Small intestine (tissue), 7 donors: ENCODE results near the gene CTPS1. TPM values are rescaled to one million over a fixed set of nuclear protein-coding genes. Genes with fewer than 3 reads are reported as not detected.

Experiments used
- DNase-seq, 2 donors: peaks; one replicate each; pipeline versions ENCODE4 v3.0.0 to v3.0.0-alpha.2; 2013
- FAIRE-seq: peaks from 2 replicates; lab custom pipeline; 2012; peaks lifted over from hg19 to GRCh38; lab: Jason Lieb, UNC
- H3K27ac ChIP-seq, 3 donors: one replicate each; pipeline ENCODE4 v1.5.1; 2013; ENCODE audit warnings: low read length in 2 of 3, mild to moderate bottlenecking in 2 of 3, control low read depth in 1 of 3, inconsistent platforms in 1 of 3, low read depth in 1 of 3, moderate library complexity in 1 of 3
- H3K27me3 ChIP-seq, 3 donors: one replicate each; pipeline ENCODE4 v1.6.1; 2013; ENCODE audit warnings: low read length in 3 of 3, inconsistent platforms in 1 of 3; ENCODE audit not compliant: control insufficient read depth in 3 of 3, insufficient read depth in 3 of 3
- H3K36me3 ChIP-seq, 3 donors: one replicate each; pipeline ENCODE4 v1.6.1; 2013; ENCODE audit warnings: low read length in 3 of 3, inconsistent platforms in 1 of 3, low read depth in 1 of 3, mild to moderate bottlenecking in 1 of 3, moderate library complexity in 1 of 3; ENCODE audit not compliant: control insufficient read depth in 3 of 3, insufficient read depth in 2 of 3
- H3K4me1 ChIP-seq, 3 donors: one replicate each; pipeline ENCODE4 v1.6.1; 2013; ENCODE audit warnings: low read length in 2 of 3, inconsistent platforms in 1 of 3, low read depth in 1 of 3, mild to moderate bottlenecking in 1 of 3, moderate library complexity in 1 of 3; ENCODE audit not compliant: control insufficient read depth in 3 of 3, insufficient read depth in 2 of 3
- H3K4me3 ChIP-seq, 3 donors: one replicate each; pipeline ENCODE4 v1.5.1; 2013; ENCODE audit warnings: low read length in 3 of 3, control low read depth in 1 of 3, inconsistent platforms in 1 of 3, low read depth in 1 of 3, mild to moderate bottlenecking in 1 of 3, moderate library complexity in 1 of 3
- H3K9me3 ChIP-seq, 2 donors: one replicate each; pipeline ENCODE4 v1.6.1; 2013; ENCODE audit warnings: low read depth in 1 of 2, low read length in 1 of 2; ENCODE audit not compliant: control insufficient read depth in 2 of 2, insufficient read depth in 1 of 2
- WGBS, 3 donors: extraction: QIAGEN DNeasy Blood & Tissue Kit; methylation state at CpG; one replicate each; pipeline ENCODE4 v1.1.7; 2013; 5-methylcytosine and 5-hydroxymethylcytosine counted together
- polyA plus RNA-seq, 4 donors: library from polyadenylated mRNA; stranded (reverse) in 3 of 4; unstranded in 1 of 4; fragments of 200-250 nt in 3 of 4; fragments of 120-200 nt in 1 of 4; gene quantifications; one replicate each; pipeline versions ENCODE4 v1.2.1 to v1.2.3, GENCODE V29; 2013
- donor health status: healthy with polysubstance abuse.
- donor health status: control.
- donor health status: control.
- donor health status: Bipolar disorder and iron deficiency.
- donor health status: healthy.

Gene CTPS1
- polyA plus RNA-seq, 4 donors = 3.8 to 24.8 (median 11.0) TPM

DNA sequence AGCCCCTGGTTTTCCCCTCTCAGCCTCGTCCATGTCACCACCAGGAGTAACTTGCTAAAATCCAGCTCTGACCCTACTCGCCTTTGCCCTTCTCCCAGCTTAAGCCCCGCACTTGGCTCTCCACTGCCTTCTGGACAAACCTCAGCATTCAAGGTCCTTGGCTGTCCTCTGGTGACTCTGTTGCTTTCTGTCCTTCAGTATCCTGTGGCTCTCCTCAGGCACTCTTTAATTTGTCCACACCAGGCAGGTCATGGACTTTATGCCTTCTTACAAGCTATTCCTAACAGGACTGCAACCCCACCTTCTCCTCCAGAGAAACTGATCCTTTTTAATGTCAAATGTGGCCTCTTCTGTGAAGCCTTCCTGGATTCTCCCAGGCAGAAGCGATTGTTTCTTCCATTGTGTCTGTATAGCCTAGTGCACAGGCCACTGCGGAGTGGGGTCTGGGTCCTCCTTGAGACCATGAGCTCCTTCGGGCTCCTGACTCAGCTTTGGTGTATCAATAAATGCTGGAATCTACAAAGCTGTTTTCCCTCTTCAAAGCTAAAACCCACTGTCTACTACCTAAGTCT lies 26.7 kb upstream of the CTPS1 start:
- Histone ChIP-seq H3K27me3 (peaks cover 0 to 3% (median 0%) of the 10 kb centered on the region in 3 donors), H3K4me3 (no peak overlapping the region), H3K9me3 (peaks cover 0 to 2% of the 10 kb centered on the region in 2 donors), H3K4me1 (no peaks in the 10 kb centered on the region), H3K27ac (no peak overlapping the region), H3K36me3 (no peaks in the 10 kb centered on the region)
- WGBS, 3 donors = 40 to 45% (median 43%) methylated on average over 6 of the region's 6 CpGs
- DNase-seq (no peak), FAIRE-seq (no peak)

- 21 to 32% (median 27%) methylated on average over 8 to 9 of the region's 9 CpGs for WGBS, 3 donors
- Histone ChIP-seq H3K4me3 (no peak overlapping the region), H3K36me3 (no peaks in the 10 kb centered on the region), H3K4me1 (no peaks in the 10 kb centered on the region), H3K27ac (no peak overlapping the region), H3K9me3 (peaks cover 0 to under 1% of the 10 kb centered on the region in 2 donors), H3K27me3 (peaks cover 0 to 3% (median 0%) of the 10 kb centered on the region in 3 donors)
- DNase-seq = no peak
- no peak for FAIRE-seq
Observed at GRCh38 chr1:40954626-40955025, 24.9 kb upstream of the CTPS1 start.

DNA sequence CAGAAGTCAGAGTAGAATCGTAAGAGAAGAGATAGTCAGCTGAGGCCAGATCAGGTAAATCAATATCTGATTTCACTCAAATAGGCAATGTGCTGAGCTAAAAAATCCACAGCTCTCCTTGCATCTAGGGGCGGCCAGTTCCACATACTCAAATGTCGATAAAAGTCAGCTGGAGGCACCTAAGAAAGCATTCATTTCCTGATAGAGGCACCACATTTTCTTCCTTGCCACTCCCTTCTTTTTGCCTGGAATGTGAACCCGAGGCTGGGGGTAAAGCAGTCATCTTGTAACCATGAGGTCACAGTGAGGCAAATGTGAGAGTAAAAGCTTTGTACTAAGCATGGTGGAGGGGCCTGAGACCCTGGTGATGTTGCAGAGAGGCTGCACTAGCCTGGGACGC lies 24.2 kb upstream of the CTPS1 start:
- 45 to 63% (median 54%) methylated on average over 5 of the region's 5 CpGs for WGBS, 3 donors
- no peak overlapping the region for H3K27ac ChIP-seq
- no peak overlapping the region for H3K4me3 ChIP-seq
- H3K27me3 ChIP-seq = peaks cover 0 to 3% (median 0%) of the 10 kb centered on the region in 3 donors
- DNase-seq = no peak
- no peaks in the 10 kb centered on the region for H3K4me1 ChIP-seq
- FAIRE-seq = no peak
- no peaks in the 10 kb centered on the region for H3K36me3 ChIP-seq
- no peaks in the 10 kb centered on the region for H3K9me3 ChIP-seq

DNA sequence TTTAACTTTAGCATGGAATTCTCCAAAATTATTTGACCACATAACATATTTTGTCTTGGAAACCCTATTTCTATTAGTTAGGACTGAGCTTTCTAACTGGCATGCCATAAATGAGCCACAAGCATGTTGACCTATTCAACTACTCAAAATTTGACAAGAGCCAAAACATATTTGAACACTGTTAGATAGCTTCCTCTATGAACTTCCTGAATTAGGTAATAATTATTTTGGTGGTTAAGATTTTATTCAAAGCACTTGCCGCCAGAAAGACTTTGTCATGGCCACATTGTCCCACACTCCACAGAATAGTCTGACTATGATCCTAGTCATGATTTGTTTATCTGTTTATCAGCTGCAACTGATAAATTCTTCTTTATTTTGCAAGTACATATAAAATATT lies 23.1 kb upstream of the CTPS1 start:
- FAIRE-seq (no peak), DNase-seq (no peak)
- Histone ChIP-seq H3K4me3 (no peak overlapping the region), H3K27me3 (peaks cover 0 to 3% (median 0%) of the 10 kb centered on the region in 3 donors), H3K9me3 (no peaks in the 10 kb centered on the region), H3K27ac (no peak overlapping the region), H3K4me1 (no peaks in the 10 kb centered on the region), H3K36me3 (no peaks in the 10 kb centered on the region)
- 52 to 69% (median 67%) methylated on average over 1 of the region's 1 CpG for WGBS, 3 donors

DNA sequence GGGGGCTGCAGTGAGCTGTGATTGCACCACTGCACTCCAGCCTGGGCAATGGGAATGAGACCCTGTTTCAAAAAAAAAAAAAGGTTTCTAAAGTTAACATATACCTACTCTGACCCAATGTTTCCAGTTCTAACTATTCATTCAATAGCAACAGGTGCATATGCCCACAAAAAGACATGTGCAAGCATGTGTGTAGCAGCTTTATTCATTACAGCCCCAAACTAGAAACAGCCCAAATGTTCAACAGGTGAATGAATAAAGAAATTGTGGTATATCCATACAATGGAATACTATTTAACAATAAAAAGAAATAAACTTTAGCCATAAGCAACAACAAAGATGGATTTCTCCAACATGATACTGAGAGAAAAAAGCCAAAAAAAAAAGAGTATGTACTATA lies 21.3 kb upstream of the CTPS1 start:
- no peak overlapping the region for H3K4me3 ChIP-seq
- H3K27me3 ChIP-seq = peaks cover 0 to 3% (median 0%) of the 10 kb centered on the region in 3 donors
- H3K36me3 ChIP-seq = no peaks in the 10 kb centered on the region
- no peaks in the 10 kb centered on the region for H3K9me3 ChIP-seq
- no peak overlapping the region for H3K27ac ChIP-seq
- DNase-seq (no peak), FAIRE-seq (no peak)
- no peaks in the 10 kb centered on the region for H3K4me1 ChIP-seq

GRCh38 chr1:40965531-40965930 lies 14.0 kb upstream of the CTPS1 start:
- 68 to 79% (median 76%) methylated on average over 10 of the region's 10 CpGs for WGBS, 3 donors
- no peak overlapping the region for H3K4me3 ChIP-seq

DNA sequence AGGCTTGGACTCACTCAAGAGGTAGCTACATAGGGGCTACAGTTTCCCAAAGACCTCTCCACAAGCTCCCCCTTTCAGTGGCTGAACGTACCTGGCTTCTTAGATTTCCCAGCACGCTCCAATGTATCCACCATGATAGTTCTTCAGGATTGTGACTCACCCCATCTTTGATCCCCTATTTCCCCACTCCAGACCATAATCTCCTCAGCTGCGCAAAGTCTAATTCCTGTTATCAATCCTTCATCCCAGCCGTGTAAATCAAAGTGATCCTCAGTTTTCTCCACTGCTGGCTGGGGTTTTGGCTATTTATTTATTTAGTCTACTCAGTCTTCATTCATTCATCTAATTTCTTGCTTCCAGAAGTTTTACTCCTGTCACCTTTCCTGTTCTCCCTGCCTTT lies 13.1 kb upstream of the CTPS1 start:
- Histone ChIP-seq H3K27ac (no peak overlapping the region), H3K9me3 (no peaks in the 10 kb centered on the region), H3K36me3 (no peaks in the 10 kb centered on the region), H3K4me3 (no peak overlapping the region), H3K4me1 (no peaks in the 10 kb centered on the region), H3K27me3 (no peaks in the 10 kb centered on the region)
- WGBS, 3 donors = 40 to 74% (median 49%) methylated on average over 4 of the region's 4 CpGs
- DNase-seq (no peak), FAIRE-seq (no peak)

More at GRCh38 chr1:40965531-40965930, 14.0 kb upstream of the CTPS1 start:
- no peaks in the 10 kb centered on the region for H3K9me3 ChIP-seq
- no peaks in the 10 kb centered on the region for H3K4me1 ChIP-seq
- H3K27ac ChIP-seq = no peak overlapping the region
- no peak for FAIRE-seq
- no peaks in the 10 kb centered on the region for H3K36me3 ChIP-seq
- H3K27me3 ChIP-seq = no peaks in the 10 kb centered on the region
- DNase-seq = no peak

DNA sequence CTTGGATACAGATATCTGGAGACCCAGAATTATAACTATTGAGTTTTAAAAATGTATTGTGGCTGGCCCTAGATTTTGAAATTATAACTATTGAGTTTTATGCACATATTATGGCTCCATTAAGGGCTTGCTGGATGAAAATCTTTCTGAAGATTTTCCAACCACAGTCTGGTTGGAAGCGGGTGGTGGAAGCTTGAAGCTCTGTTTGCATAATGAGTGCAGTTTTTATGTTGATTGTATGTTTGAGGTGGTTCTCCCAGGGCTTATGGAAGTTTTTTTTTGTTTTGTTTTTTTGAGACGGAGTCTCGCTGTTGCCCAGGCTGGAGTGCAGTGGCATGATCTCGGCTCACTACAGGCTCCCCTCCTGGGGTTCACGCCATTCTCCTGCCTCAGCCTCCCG lies 10.1 kb upstream of the CTPS1 start:
- no peaks in the 10 kb centered on the region for H3K27me3 ChIP-seq
- WGBS, 3 donors = 90 to 93% (median 91%) methylated on average over 6 of the region's 6 CpGs
- H3K4me3 ChIP-seq = no peak overlapping the region
- H3K4me1 ChIP-seq = no peaks in the 10 kb centered on the region
- no peaks in the 10 kb centered on the region for H3K9me3 ChIP-seq
- H3K27ac ChIP-seq = no peak overlapping the region
- no peaks in the 10 kb centered on the region for H3K36me3 ChIP-seq
- no peak for FAIRE-seq
- no peak for DNase-seq

DNA sequence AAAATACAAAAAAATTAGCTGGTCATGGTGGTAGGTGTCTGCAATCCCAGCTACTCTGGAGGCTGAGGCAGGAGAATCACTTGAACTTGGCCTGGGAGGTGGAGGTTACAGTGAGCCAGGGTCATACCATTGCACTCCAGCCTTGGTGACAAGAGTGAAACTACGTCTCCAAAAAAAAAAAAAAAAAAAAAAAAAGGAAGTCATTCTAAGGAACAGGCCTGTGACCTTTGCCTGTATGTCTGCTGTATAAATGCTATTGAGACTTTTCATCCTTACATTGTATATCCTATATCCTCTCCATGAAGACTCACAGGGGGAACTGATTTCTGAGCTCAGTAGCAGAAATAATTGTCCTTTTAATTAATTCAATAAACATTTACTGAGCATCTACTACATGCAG lies 7.5 kb upstream of the CTPS1 start:
- no peaks in the 10 kb centered on the region for H3K27me3 ChIP-seq
- DNase-seq (no peak), FAIRE-seq (no peak)
- H3K4me3 ChIP-seq = no peak overlapping the region
- WGBS, 3 donors = 18 to 62% (median 43%) methylated on average over 1 of the region's 1 CpG
- no peaks in the 10 kb centered on the region for H3K9me3 ChIP-seq
- no peak overlapping the region for H3K27ac ChIP-seq
- H3K4me1 ChIP-seq = no peaks in the 10 kb centered on the region
- no peaks in the 10 kb centered on the region for H3K36me3 ChIP-seq
